HS-27A (cell line): ENCODE results near the gene LIX1L.

Source experiments
- DNase-seq: peaks from one replicate; pipeline ENCODE4 v3.0.0-alpha.2; 2012; ENCODE audit warnings: low read depth, missing footprints

LIX1L gene

GRCh38 chr1:145957443-145958319 is at the start of gene LIX1L:
Gene LIX1L (minus strand): TSS chr1:145958017. CDS start chr1:145957927, 90 bp downstream.
- peak; percentile 93 for DNase-seq

DNA sequence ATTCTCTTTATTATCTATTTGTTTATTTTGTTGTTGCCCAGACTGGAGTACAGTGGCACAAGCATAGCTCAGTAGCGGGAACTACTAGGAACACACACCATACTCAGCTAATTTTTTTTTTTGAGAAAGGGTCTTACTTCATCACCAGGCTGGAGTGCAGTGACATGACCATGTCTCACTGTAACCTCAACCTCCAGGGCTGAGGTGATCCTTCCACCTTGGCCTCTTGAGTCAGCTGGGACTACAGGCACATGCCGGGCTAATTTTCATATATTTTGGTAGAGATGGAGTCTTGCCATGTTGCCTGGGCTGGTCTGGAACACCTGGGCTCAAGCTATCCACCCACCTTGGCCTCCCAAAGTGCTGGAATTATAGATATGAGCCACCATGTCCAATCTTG is 43.9 kb upstream of the LIX1L start:
- DNase-seq: no peak

GRCh38 chr1:145999321-146000024 is 41.7 kb upstream of the LIX1L start:
- DNase-seq: no peak

GRCh38 chr1:145997718-145998023 is 39.9 kb upstream of the LIX1L start:
- no peak for DNase-seq

- DNase-seq: no peak
Measured at GRCh38 chr1:145997016-145997717, 39.4 kb upstream of the LIX1L start.

DNA sequence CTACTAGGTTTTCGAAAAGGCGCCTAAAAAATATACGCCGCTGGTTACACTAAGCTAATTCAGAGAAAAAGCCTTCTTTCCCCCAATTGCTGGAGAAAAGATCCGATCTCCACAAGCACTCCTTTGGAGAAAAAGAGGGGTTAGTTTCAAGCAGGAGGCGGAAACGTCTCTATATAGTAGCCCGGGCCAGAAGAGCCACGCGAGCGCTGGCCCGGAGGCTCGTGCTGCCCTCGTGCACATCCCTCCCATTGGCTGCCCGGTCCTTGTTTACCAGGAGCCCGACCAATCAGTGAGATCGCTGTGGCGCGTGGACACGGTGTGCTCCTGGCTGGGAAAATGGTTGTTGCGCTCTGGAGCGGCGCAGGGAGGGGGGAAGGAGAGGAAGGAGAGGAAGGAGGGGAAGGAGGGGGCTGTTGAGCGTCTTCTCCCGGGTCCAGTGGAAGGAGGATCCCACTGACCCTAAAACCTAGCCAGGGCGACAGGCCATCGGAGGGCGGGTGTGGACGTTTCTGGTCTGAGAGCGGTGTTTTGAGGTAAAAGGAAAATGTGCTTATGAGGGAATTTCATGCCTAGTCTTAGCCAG is 38.7 kb upstream of the LIX1L start, which contains the start of gene TXNIP:
TXNIP (minus strand) TSS at position 147 of the 583 bp plus-strand sequence. CDS start 313 bp downstream, outside the sequence.
- peak; percentile 83 for DNase-seq

DNA sequence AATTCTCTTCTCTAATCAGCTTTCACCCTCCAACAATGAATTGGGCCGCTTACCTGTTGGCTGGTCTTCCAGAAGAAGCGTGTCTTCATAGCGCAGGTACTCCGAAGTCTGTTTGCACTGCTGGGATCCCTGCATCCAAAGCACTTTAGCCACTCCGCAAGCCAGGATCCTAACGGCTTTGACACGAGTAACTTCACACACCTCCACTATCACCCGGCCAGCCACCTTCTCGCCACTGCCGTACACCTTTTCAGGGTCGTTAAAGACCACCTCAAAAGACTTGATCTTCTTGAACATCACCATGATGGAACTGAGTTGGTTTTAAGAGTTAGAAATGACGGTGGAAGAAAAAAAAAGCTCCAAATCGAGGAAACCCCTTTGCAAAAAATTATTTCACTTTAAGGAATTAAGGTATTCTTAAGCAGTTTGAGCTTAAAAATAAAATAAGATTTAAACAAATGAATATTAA is 38.2 kb upstream of the LIX1L start:
- no peak for DNase-seq

DNA sequence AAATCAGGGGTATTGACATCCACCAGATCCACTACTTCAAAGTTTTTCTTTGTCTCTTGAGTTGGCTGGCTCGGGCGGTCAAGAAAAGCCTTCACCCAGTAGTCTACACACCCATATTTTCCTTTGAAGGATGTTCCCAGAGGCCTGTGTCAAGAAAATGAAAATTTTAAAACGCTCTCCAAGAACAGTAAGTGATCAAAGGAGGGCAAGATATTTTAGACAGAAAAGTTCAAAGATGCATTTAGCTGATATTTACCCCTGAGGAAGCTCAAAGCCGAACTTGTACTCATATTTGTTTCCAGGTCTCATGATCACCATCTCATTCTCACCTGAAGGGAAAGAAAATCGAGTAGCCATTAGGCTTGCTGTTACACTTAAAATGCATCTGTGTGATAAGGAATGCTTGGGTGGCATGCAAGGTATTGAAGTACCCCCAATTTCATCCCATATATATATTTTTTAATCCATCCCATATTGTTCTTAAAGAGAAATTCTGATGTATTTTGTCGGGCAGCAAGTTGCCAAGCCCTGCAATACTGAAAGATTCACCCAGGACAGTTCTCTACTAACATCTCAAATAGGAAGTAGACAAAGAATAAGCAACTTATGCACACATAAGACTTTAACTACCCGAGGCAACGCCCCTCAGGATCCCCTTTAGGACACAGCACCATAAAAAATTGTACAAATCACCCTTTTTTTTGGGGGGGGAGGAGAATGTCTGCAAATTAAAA is 37.5 kb upstream of the LIX1L start:
- no peak for DNase-seq

DNA sequence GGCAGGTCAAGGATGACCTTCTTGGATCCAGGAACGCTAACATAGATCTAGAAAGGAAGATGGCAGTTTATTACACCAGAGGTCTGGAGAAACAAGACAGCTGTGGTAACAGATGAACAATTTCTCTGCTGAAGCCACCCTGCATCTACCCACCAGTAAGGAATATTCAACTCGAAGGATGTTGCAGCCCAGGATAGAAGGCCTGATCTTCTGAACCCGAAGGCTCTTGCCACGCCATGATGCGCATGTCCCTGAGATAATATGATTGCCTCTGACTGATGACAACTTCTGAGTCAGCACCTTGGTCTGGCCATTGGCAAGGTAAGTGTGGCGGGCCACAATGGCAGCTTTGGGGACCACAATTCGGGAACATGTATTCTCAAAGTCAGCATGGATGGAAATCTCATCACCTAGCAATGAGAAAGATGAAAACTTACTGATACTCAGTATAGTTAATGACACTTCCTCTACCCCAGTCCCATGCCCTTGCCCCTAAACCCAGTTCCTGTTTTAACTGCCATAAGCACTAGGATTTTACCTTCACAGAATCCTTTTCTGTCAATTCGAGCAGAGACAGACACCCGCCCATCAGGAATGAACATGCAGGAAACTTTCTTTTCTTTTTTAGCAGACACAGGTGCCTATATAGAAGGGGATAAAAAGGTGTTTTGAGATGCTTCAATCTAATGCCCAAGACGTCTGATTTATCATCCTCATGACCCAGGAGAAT is 36.7 kb upstream of the LIX1L start:
- DNase-seq: no peak

DNA sequence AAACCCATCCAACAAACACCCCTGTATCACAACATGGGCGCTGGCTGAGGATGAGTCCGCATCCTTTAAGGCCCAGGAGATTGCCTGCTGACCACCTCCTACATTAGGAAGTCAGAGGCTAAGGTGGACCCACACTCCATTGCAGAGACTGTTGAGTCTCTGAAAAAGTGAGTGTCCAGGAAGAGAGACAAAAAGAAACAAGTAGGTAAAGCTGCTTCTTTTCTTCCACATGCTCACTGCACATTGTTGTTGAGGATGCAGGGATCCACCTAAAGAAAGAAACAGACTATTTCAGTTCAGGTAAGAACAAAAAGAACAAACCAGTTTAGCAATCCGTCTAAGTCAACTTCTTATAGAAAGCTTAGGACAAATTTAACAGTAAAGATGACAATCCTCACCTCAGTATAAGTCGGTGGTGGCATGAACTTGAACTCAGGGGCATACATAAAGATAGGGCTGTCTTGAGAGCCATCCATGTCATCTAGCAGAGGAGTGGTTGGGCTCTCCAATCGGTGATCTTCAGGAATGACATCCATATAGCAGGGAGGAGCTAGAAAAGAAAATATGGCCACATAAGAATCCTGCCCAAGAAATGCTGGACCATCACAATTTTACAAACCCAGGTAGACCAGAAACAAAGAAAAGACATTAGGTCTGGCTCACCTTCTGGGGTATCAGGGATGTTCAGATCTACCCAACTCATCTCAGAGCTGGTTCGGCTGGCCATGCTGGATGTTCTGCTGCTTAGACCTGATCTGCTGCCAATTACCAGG is 36.0 kb upstream of the LIX1L start:
- no peak for DNase-seq

DNA sequence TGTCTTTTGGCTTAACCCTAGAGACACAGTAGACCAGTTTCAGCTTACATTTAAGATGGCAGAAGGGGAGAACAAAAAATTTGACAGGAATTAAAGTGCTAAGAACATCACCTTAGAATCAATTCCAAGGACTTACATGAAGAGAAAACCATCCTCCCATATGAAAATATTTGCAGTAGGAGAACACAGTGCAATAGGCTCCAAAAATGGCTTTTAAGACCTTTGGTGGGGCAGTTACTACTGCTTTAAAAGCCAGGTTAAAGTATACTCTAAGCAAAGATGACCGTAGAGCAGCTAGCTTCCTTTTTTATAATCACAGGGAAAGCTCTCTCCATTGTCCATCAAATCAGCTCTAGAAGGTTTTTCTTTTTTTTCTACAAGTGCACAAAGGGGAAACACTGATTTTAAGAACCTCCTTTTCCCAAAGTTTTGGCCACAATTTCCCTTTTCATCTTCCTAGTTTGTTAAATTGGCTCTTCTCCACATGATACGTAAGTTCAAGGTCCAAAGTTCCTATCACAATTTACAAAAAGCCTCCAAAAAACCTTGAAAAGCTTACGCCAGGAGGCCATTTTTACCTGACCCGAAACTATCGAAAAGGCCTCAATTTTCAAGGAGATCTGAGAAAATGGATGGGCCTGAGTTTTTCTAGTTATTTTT is 35.3 kb upstream of the LIX1L start:
- no peak for DNase-seq

GRCh38 chr1:145992502-145992936 is 34.7 kb upstream of the LIX1L start:
- DNase-seq: no peak

GRCh38 chr1:145991735-145992412 is 34.1 kb upstream of the LIX1L start:
- DNase-seq: no peak

- DNase-seq: no peak
Measured at GRCh38 chr1:145990249-145990855, 32.5 kb upstream of the LIX1L start.

DNA sequence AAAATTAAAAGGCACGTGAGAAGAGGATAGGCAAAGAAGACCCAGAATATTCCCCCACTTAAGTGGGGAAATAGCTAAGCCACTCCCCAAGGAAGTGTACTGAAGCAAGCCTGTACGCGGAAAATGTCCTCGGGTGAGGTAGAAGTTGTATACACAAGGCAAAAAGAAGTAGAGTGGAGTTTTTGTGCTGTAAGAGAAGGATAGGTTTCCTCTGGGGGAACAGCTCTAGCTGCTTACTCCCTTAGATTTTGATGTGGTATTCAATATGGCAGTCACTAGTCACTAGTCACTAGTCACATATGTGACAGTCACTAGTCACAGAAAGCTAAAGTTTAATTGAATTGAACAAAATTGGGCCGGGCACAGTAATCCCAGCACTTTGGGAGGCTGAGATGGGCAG is 31.0 kb upstream of the LIX1L start:
- no peak for DNase-seq

DNA sequence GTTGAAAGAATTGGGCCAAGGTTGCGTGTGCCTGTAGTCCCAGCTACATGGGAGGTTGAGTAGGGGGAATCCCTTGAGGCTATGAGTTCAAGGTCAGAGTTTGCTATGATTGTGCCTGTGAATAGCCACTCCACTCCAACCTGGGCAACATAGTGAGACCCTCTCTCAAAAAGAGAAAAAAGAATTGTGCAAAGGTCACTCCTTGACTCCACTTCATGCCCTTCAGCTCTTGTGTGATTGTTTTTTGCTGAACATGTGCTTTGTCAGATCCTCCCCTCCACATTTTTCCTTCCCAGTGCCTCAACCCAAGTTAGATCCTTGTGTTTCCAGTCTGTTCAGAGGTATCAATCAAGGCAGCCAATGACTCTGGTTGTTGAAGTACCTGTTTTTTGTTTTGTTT is 30.1 kb upstream of the LIX1L start:
- no peak for DNase-seq

- DNase-seq: no peak
Measured at GRCh38 chr1:145986551-145986950, 28.7 kb upstream of the LIX1L start.
